GM12874 (cell line): ENCODE results near the gene WSB2.

Source experiments
- CTCF ChIP-seq: IDR thresholded peaks from 2 replicates; pipeline ENCODE4 v1.5.1; 2011; ENCODE audit warnings: low read depth, mild to moderate bottlenecking, control low read depth, low read length, moderate library complexity; ENCODE audit not compliant: insufficient read depth

WSB2 gene

DNA sequence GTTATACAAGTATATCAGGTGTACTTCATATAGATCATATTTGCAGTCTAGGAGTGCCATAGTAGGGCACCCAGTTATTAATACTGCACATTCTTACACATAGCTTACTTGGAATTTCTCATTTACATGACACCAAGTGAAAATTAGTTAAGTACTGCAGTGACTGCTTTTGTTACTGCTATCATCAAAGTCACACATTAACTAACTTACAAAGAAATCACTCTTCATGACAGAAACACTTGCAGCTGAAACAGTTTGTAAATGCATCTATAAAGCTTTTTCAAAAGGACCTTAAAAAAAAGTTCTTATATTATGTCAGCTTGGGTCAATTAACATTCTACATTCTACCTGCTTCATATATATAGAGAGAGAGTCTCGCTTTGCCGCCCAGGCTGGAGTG, 62.3 kb downstream of the WSB2 start:
- no peak for TF ChIP-seq CTCF

GRCh38 chr12:117994551-117995438, 66.2 kb downstream of the WSB2 start:
- TF ChIP-seq CTCF = no peak

DNA sequence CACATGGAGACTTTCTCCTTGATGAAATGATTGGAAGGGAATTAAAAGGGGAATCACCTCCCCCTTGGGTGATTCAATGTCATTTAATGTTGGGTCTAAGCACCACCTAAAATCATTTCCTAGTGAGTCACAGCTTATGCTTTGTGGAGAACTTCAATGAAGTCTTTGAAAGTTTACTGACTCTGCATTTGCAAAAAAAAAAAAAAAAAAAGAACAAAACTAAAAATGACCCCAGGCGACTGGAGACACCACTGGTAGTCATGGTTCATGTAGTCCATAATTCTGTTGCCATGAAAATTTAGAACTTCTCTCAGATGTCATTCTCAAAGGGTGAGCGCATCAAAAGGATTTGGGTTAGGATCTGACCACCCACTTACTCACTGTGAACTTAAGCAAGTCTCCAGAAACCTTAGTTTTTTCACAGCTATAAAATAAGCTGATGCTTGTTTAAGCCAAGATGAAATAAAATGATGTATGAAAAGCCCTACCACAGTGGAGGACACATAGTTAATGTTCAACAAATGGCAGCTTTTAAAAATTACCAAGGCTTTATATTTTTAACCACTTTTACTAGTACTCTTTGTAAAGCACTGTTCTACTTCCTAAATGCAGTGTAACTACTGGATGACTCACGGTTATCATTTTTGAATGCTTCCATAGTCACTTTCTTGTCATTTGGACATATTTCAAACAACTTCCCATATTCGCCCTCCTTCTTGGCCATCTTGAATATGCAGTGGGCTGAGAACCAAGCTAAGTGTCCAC, 74.1 kb downstream of the WSB2 start:
- no peak for TF ChIP-seq CTCF

GRCh38 chr12:117985182-117985581, 75.8 kb downstream of the WSB2 start:
- TF ChIP-seq CTCF = no peak
